Neural cell (in vitro differentiated cells): ENCODE data around the gene DEAF1. TPM values are rescaled to one million over a fixed set of nuclear protein-coding genes. Genes with fewer than 3 reads are reported as not detected.
A peak's percentile ranks its signal among the peaks of the same experiment; 100 is the strongest.

Experiments used
- H2AFZ ChIP-seq: fragments of 200-600, 300-800 bp; sonication (generic), shearing (Covaris generic); 2 replicates; pipeline ENCODE4 v1.6.0; 2014; ENCODE audit warnings: low read depth, mild to moderate bottlenecking, antibody characterized with exemption, low read length, moderate library complexity
- H3F3A ChIP-seq: fragments of 200-600 bp; shearing (Covaris generic); 2 replicates; pipeline ENCODE4 v1.6.1; 2016; ENCODE audit warnings: mild to moderate bottlenecking, moderate library complexity, mixed read lengths, antibody characterized with exemption, low read length; ENCODE audit not compliant: insufficient read depth, poor library complexity, severe bottlenecking
- H3K27ac ChIP-seq: fragments of 200-600, 300-800 bp; sonication (generic), shearing (Covaris generic); 2 replicates; pipeline ENCODE4 v1.5.1; 2014; ENCODE audit warnings: mild to moderate bottlenecking, low read length, moderate library complexity
- H3K27me3 ChIP-seq: fragments of 300-800, 200-600 bp; sonication (generic), shearing (Covaris generic); 2 replicates; pipeline ENCODE4 v1.6.0; 2014; ENCODE audit warnings: mild to moderate bottlenecking, low read depth, low read length, moderate library complexity; ENCODE audit not compliant: insufficient read depth
- H3K36me3 ChIP-seq: fragments of 300-800, 200-600 bp; sonication (generic), shearing (Covaris generic); 2 replicates; pipeline ENCODE4 v1.5.1; 2014; ENCODE audit warnings: mild to moderate bottlenecking, antibody characterized with exemption, low read length, moderate library complexity; ENCODE audit not compliant: insufficient read depth
- H3K4me2 ChIP-seq: fragments of 300-800, 200-600 bp; sonication (generic), shearing (Covaris generic); 2 replicates; pipeline ENCODE4 v1.6.0; 2014; ENCODE audit warnings: mild to moderate bottlenecking, low read length
- H3K4me3 ChIP-seq: fragments of 300-800, 200-600 bp; sonication (generic), shearing (Covaris generic); 2 replicates; pipeline ENCODE4 v1.5.1; 2014; ENCODE audit warnings: mild to moderate bottlenecking, low read length, moderate library complexity
- H3K79me2 ChIP-seq: fragments of 200-600 bp; shearing (Covaris generic); replicated peaks from 2 replicates; pipeline ENCODE4 v1.6.0; 2014; ENCODE audit warnings: mild to moderate bottlenecking, low read length, moderate library complexity; ENCODE audit not compliant: insufficient read depth
- H3K9ac ChIP-seq: fragments of 300-800, 200-600 bp; sonication (generic), shearing (Covaris generic); 2 replicates; pipeline ENCODE4 v1.6.1; 2016; ENCODE audit warnings: mild to moderate bottlenecking, low read length, mixed read lengths
- H3K9me2 ChIP-seq: fragments of 200-600 bp; shearing (Covaris generic); 2 replicates; pipeline ENCODE4 v1.6.1; 2016; ENCODE audit warnings: mild to moderate bottlenecking, low read length, mixed read lengths; ENCODE audit not compliant: insufficient read depth
- H3K9me3 ChIP-seq: fragments of 200-600, 300-800 bp; sonication (generic), shearing (Covaris generic); 2 replicates; pipeline ENCODE4 v1.6.1; 2016; ENCODE audit warnings: mild to moderate bottlenecking, mixed run types, low read length, moderate library complexity, mixed read lengths
- H4K20me1 ChIP-seq: fragments of 200-600 bp; shearing (Covaris generic); 2 replicates; pipeline ENCODE4 v1.6.1; 2016; ENCODE audit warnings: mild to moderate bottlenecking, mixed run types; ENCODE audit not compliant: insufficient read depth
- CTCF ChIP-seq: fragments of 450-650 bp; IDR thresholded peaks from 2 replicates; pipeline ENCODE4 v1.5.1; 2014; ENCODE audit warnings: antibody characterized with exemption, mild to moderate bottlenecking, moderate library complexity; ENCODE audit not compliant: poor library complexity, severe bottlenecking
- EP300 ChIP-seq: fragments of 450-650 bp; conservative IDR thresholded peaks from 2 replicates; pipeline ENCODE4 v1.6.1; 2014; ENCODE audit warnings: antibody characterized with exemption, mild to moderate bottlenecking, moderate library complexity; ENCODE audit not compliant: poor library complexity, severe bottlenecking
- EZH2 ChIP-seq: fragments of 200-600, 300-800 bp; shearing (Covaris generic), sonication (generic); IDR thresholded peaks from 2 replicates; pipeline ENCODE4 v1.6.1; 2014; ENCODE audit warnings: antibody characterized with exemption, low read length, borderline replicate concordance, mild to moderate bottlenecking; ENCODE audit not compliant: insufficient read depth, poor library complexity, severe bottlenecking
- MXI1 ChIP-seq: fragments of 450-650 bp; conservative IDR thresholded peaks from 2 replicates; pipeline ENCODE4 v1.6.1; 2014; ENCODE audit warnings: antibody characterized with exemption, mild to moderate bottlenecking; ENCODE audit not compliant: poor library complexity, severe bottlenecking
- POLR2AphosphoS5 ChIP-seq: IDR thresholded peaks from 2 replicates; pipeline ENCODE4 v1.6.1; 2012
- RAD21 ChIP-seq: fragments of 450-650 bp; conservative IDR thresholded peaks from 2 replicates; pipeline ENCODE4 v1.6.1; 2014; ENCODE audit warnings: antibody characterized with exemption, mild to moderate bottlenecking, moderate library complexity
- REST ChIP-seq: IDR thresholded peaks from 2 replicates; pipeline ENCODE4 v1.6.1; 2012; ENCODE audit warnings: borderline replicate concordance
- SMC3 ChIP-seq: fragments of 450-650 bp; conservative IDR thresholded peaks from 2 replicates; pipeline ENCODE4 v1.6.1; 2014; ENCODE audit warnings: antibody characterized with exemption, mild to moderate bottlenecking, moderate library complexity; ENCODE audit not compliant: poor library complexity
- TAF1 ChIP-seq: IDR thresholded peaks from 2 replicates; pipeline ENCODE4 v1.6.1; 2012; ENCODE audit warnings: low read depth
- polyA plus RNA-seq: library from polyadenylated mRNA; depleted of rRNA; stranded (reverse); fragments of >200 nt; gene quantifications from 2 replicates; pipeline ENCODE4 v1.2.3, GENCODE V29; 2014

Gene DEAF1
- polyA plus RNA-seq, 1 donor from 2014 or later: 87.6 TPM

- TF ChIP-seq EZH2 (no peak), CTCF (no peak), MXI1 (no peak), EP300 (no peak), REST (no peak), SMC3 (no peak), RAD21 (no peak), POLR2AphosphoS5 (no peak), TAF1 (no peak)
- no peaks in the 10 kb centered on the region for H3K36me3 ChIP-seq
- no peaks in the 10 kb centered on the region for H3K79me2 ChIP-seq
- H4K20me1 ChIP-seq: no peaks in the 10 kb centered on the region
- H3K4me2 ChIP-seq: no peak overlapping the region
- H2AFZ ChIP-seq: no peak overlapping the region
- H3F3A ChIP-seq: no peaks in the 10 kb centered on the region
- H3K9ac ChIP-seq: no peak overlapping the region
- no peak overlapping the region for H3K27ac ChIP-seq
- H3K4me3 ChIP-seq: no peak overlapping the region
- H3K27me3 ChIP-seq: no peaks in the 10 kb centered on the region
- no peaks in the 10 kb centered on the region for H3K9me2 ChIP-seq
- H3K9me3 ChIP-seq: no peaks in the 10 kb centered on the region
Measured at GRCh38 chr11:665062-665703, 29.8 kb downstream of the DEAF1 start.

- Histone ChIP-seq H2AFZ (no peak overlapping the region), H3K4me2 (no peak overlapping the region), H3K9me2 (no peaks in the 10 kb centered on the region), H3K27ac (no peak overlapping the region), H3K36me3 (no peaks in the 10 kb centered on the region), H3K9me3 (no peaks in the 10 kb centered on the region), H3K27me3 (no peaks in the 10 kb centered on the region), H3F3A (no peaks in the 10 kb centered on the region), H3K4me3 (no peak overlapping the region), H4K20me1 (no peaks in the 10 kb centered on the region), H3K79me2 (no peaks in the 10 kb centered on the region), H3K9ac (no peak overlapping the region)
- TF ChIP-seq SMC3 (peak; percentile 43), CTCF (peak; percentile 58), TAF1 (no peak), POLR2AphosphoS5 (no peak), RAD21 (peak; percentile 43)
Measured at GRCh38 chr11:662689-663274, 32.2 kb downstream of the DEAF1 start.
